ENCODE data around the gene SRSF7. TPM values are rescaled to one million over a fixed set of nuclear protein-coding genes. Genes with fewer than 3 reads are reported as not detected.
"Not testable (repeated sequence)": the region's sequence is repeated elsewhere in the genome, so short reads cannot be mapped to it uniquely, and the experiment has no call there.

Gene SRSF7
- 100 to 1,000 TPM; 235 to 287 (median 243) TPM for polyA plus RNA-seq (ENCODE audit: insufficient read length in 4 of 4)

GRCh38 chr2:38750891-38751595 is at the start of gene SRSF7:
Gene SRSF7, minus strand, starts transcription at chr2:38751361. Its CDS starts 105 bp downstream, at chr2:38751256.
- DNase-seq (ENCODE audit: low read depth in 4 of 4, low spot score in 3 of 4) = peak; percentile 98 to 100 (median 99)

DNA sequence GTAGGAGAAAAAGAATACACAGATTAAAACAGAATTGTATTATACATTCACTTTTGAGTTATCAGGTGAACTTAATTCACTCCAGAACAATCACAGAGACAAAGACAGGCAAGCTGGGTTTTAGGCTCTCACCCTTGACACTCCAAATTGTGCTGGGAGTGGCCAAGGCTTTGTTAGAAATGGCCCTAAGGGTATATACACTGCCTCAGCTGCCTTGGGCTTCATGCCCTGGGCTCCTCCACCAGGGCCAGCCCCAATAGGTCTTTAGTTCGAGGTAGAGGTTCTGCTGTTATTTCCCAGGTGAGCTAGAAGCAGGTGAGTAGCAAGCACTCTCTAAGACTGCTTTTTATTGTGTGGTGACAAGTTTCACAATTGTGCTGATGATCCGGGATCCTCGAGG is 46.8 kb upstream of the SRSF7 start:
- no peak for DNase-seq (ENCODE audit: low read depth in 4 of 4, low spot score in 3 of 4)

- DNase-seq (ENCODE audit: low read depth in 4 of 4, low spot score in 3 of 4) = no peak
Observed at GRCh38 chr2:38797250-38797676, 46.1 kb upstream of the SRSF7 start.

- DNase-seq (ENCODE audit: low read depth in 4 of 4, low spot score in 3 of 4) = not testable (repeated sequence)
Observed at GRCh38 chr2:38795016-38795415, 43.9 kb upstream of the SRSF7 start.

DNA sequence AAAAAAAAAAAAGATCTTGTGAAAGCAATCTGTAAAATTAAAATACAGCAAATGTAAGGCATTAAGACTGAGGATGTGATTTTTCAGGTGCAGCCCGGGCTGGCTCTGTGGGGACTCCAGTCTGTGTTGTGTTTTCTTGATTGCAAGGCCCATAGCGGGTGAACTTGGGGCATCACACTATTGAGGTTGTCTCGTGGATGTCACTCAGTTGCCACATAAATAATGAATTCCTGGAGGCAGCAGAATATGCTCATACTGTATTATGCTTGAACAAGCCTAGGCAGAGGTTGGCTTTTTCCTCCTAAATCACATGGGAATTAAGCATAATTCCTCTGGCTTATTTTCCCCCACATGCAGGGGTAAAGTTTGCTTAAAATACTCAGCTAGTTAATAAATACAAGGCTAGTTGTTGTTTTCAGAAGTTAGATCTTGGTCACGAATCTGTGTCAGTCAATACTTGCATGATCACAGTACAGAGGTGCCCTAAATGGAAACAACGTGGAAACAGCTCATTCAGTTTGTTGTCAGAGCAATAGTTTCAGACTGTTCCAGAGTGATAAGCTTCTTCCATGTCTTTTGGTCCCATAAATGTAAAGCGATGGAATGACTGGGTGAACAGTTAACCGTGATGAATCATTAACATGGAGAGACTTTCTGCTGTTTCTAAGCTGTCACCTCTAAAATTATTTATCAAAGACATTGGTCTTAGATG is 43.2 kb upstream of the SRSF7 start:
- DNase-seq (ENCODE audit: low read depth in 4 of 4, low spot score in 3 of 4) = no peak

GRCh38 chr2:38793511-38793910 is 42.4 kb upstream of the SRSF7 start:
- no peak for DNase-seq (ENCODE audit: low read depth in 4 of 4, low spot score in 3 of 4)

DNA sequence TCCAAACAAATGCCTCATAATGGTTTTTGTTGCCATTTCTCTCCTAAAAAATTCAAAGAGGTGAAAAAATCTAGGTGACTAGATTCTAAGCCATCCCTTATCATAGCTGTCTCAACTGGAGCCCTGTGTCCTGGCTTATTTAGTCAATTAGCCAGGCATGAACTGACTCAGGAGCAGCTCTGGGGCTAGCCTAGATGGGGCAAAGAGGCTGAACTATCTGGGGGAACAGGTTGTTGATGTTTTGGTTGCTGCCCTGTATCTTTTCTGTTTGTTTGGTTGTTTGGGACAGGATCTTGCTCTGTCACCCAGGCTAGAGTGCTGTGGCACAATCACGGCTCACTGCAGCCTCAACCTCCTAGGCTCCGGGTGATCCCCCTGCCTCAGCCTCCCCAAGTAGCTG is 41.6 kb upstream of the SRSF7 start:
- no peak for DNase-seq (ENCODE audit: low read depth in 4 of 4, low spot score in 3 of 4)

DNA sequence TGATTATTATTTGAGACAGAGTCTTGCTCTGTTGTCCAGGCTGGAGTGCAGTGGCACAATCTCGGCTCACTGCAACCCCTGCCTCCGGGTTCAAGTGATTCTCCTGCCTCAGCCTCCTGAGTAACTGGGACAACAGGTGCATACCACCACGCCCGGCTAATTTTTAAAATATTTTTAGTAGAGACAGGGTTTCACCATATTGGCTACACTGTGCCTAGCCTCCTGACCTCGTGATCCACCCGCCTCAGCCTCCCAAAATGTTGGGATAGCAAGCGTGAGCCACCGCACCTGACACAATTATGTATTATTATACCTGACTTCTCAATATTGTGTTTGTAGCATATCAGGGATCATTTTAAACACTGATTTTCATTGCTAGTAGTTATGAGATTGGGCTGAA is 41.2 kb upstream of the SRSF7 start:
- DNase-seq (ENCODE audit: low read depth in 4 of 4, low spot score in 3 of 4) = not testable (repeated sequence)

- DNase-seq (ENCODE audit: low read depth in 4 of 4, low spot score in 3 of 4) = no peak
Observed at GRCh38 chr2:38791744-38792143, 40.6 kb upstream of the SRSF7 start.

DNA sequence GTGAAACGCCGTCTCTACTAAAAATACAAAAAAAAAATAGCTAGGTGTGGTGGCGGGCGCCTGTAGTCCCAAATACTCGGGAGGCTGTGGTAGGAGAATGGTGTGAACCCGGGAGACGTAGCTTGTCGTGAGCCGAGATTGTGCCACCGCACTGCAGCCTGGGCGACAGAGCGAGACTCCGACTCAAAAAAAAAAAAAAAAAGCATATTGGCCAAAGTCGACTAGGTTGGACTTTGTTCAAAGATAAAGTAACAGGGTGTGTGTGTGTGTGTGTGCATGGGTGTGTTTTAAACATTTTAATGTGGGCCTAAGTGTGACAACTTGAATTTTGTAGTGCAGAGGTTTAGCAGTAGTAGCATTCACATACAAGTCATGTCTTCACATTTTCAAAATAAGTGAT is 38.5 kb upstream of the SRSF7 start:
- no peak for DNase-seq (ENCODE audit: low read depth in 4 of 4, low spot score in 3 of 4)

DNA sequence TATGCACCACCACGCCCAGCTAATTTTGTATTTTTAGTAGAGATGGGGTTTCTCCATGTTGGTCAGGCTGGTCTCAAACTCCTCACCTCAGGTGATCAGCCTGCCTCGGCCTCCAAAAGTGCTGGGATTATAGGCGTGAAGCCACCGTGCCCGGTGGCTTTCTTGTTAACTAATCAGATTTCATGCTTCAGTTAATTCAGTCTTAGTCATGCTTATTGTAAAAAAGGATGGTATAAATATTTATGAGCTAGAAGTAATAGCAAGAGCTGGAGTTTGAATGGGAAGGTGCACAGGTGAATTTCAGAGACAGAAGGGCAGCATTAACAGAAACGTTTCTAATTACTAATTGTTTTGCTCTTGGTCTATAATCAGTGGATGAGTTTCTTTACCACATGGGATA is 37.1 kb upstream of the SRSF7 start:
- DNase-seq (ENCODE audit: low read depth in 4 of 4, low spot score in 3 of 4) = no peak

DNA sequence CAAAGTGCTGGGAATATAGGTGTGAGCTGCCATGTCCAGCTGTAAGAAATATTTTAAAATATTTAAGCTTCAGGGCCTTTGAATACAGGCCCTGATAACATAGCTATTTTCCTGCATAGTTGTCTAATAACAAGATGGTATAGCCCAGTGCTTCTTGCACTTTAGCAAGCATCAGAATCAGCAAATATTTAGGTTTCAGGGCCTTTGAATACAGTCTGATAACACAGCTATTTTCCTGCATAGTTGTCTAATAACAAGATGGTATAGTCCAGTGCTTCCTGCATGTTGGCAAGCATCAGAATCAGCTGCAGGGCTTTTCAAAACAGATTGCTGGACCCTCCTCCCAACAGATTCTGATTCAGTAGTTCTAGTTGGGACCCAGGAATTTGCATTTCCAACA is 32.4 kb upstream of the SRSF7 start:
- DNase-seq (ENCODE audit: low read depth in 4 of 4, low spot score in 3 of 4) = no peak

GRCh38 chr2:38778687-38779082 is 27.5 kb upstream of the SRSF7 start:
- no peak for DNase-seq (ENCODE audit: low read depth in 4 of 4, low spot score in 3 of 4)

DNA sequence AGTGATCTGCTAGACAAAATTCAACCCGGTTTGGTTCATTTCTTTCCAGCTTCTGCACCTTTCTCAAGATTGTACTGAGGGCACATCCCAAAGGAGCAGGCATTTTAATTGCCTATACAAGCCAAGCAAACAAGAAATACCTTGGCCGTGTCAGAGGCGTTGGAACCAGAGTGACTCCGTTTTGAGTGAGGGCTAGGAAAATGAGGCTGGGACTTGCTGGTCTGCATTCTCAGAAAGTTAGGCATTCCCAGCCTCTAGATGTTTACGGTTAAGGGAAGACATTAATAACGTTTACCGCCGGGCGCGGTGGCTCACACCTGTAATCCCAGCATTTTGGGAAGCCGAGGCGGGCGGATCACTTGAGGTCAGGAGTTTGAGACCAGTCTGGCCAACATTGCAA is 25.4 kb upstream of the SRSF7 start:
- DNase-seq (ENCODE audit: low read depth in 4 of 4, low spot score in 3 of 4) = no peak

DNA sequence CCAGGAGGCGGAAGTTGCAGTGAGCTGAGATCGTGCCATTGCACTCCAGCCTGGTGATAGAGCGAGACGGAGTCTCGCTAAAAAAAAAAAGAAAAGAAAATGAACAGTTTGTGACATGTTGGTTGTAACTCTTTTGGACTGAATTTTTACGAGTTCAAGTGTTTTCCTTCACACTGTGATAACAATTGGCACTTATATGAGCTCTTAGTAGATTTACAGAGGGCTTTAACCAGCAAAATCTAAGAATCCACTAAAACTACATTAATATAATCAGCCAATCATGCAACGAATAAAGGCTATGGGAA is 24.7 kb upstream of the SRSF7 start:
- DNase-seq (ENCODE audit: low read depth in 4 of 4, low spot score in 3 of 4) = no peak

DNA sequence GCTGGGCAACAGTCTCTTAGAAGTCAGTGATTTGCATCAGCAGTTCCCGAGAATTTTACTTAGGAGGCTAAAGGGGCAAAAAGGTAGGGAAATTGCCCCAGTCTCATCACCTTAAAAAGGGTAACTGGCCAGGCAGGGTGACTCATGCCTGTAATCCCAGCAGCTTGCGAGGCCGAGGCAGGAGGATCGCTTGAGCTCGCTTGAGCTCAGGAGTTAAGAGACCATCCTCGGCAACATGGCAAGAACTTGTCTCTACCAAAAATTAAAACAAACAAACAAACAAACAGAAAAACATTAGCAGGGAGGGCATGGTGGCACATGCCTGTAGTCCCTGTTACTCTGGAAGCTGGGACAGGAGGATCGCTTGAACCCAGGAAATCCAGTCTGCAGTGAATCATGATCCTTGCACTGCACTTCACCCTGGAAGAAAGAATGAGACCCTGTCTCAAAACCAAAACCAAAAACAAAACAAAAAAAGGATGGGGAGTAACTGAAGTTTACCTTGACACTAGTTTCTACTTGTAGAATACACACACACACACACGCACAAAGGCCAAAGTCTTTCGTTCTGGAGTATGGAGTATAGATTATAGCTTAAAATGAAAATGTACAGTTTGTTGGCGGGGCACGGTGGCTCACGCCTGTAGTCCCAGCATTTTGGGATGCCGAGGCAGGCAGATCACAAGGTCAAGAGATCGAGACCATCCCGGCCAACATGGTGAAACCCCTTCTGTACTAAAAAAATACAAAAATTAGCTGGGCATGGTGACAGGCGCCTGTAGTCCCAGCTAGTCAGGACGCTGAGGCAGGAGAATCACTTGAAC is 24.1 kb upstream of the SRSF7 start:
- DNase-seq (ENCODE audit: low read depth in 4 of 4, low spot score in 3 of 4) = no peak

DNA sequence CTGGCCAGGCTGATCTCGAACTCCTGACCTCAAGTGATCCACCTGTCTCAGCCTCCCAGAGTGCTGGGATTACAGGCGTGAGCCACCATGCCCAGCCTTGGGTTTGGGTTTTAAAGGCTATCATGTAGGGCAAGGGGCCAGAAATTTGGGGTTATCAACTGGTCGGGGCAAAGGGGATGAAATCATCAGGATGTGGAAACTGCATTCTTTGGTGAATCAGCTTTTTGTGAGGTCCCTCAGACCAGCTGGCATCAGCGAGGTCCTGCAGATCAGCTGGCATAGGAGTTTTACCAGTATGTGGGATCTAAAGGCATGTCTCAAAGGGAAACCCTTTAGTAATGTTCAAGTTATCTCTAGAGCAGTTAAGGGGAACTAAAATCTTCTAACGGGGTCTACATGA is 20.5 kb upstream of the SRSF7 start:
- no peak for DNase-seq (ENCODE audit: low read depth in 4 of 4, low spot score in 3 of 4)

- DNase-seq (ENCODE audit: low read depth in 4 of 4, low spot score in 3 of 4) = no peak
Observed at GRCh38 chr2:38765551-38765950, 14.4 kb upstream of the SRSF7 start.

DNA sequence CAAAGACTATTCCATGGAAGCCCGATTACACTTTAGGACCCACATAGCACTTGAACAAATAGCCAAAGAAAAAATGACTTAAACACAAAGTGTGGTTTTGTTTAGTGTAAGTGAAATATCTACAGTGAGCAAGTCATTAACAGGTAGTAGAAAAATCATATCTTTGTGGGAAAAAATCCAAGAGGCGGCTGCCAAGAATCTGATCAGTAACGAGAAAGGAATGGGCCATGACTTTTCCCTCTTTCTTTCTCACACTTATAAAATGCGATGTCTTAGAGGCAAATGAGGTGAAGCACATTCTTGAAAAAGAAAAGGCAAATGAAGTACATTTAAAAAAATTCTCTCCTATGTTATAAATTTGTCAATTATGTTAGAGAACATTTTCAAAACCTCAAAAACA is 14.0 kb upstream of the SRSF7 start:
- DNase-seq (ENCODE audit: low read depth in 4 of 4, low spot score in 3 of 4) = no peak

DNA sequence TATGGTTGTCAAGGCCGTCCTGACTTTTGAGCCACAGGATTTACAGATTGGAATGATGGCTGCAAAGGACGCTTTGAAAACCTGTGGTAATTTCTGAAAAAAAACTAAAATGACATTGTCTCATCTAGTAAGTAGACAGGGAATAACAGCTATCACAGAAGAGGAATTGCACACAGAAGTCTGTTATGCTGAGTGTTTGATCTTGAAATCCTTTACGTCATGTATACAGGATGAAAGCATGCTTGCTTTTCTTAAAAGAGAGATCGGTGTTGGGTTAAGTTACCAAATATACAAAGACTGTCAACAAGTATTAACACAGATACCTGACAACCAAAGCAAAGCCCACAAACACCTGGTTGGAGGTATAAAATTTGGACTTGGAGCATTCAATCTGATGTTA is 12.6 kb upstream of the SRSF7 start:
- DNase-seq (ENCODE audit: low read depth in 4 of 4, low spot score in 3 of 4) = no peak

DNA sequence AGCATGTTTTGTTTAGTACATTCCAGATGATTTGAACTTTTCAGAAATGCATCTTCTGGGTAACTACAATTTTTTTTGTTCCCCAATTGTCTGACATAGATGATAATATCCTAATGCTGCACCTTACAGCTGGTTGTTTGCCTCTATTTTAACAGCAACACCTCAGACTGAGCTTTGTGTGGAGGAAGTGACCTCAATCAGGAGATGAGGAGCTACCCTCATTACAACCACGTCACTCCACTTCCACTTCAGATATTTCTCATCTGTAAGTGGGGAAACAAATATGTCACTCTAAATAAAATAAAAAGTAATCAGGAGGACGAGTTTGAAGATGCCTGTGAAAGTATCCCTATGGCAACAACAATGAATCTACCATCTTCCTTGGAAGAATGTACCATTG is 12.1 kb upstream of the SRSF7 start:
- no peak for DNase-seq (ENCODE audit: low read depth in 4 of 4, low spot score in 3 of 4)

GRCh38 chr2:38755891-38756290 is 4.7 kb upstream of the SRSF7 start:
- DNase-seq (ENCODE audit: low read depth in 4 of 4, low spot score in 3 of 4) = not testable (repeated sequence)
